GM23338 (cell line): ENCODE measurements around the gene FUT7.

Experiments used
- CTCF ChIP-seq, 2 experiments: fragments of 200-600 bp in 1 of 2; sonication (generic) in 1 of 2; conservative IDR thresholded peaks; 2 replicates each; pipeline versions ENCODE4 v1.5.1 to v1.6.1; 2016 to 2017; ENCODE audit warnings: antibody characterized with exemption in 2 of 2, low read depth in 2 of 2, mild to moderate bottlenecking in 2 of 2, moderate library complexity in 1 of 2
- EZH2 ChIP-seq: fragments of 200-600 bp; sonication (generic); IDR thresholded peaks from one replicate; pipeline ENCODE4 v1.8.0; 2017; ENCODE audit warnings: antibody characterized with exemption, mild to moderate bottlenecking, low read depth; ENCODE audit not compliant: unreplicated experiment
- POLR2AphosphoS5 ChIP-seq: IDR thresholded peaks from 2 replicates; pipeline ENCODE4 v1.6.1; 2016; ENCODE audit warnings: antibody characterized with exemption, low read depth
- ZNF331 ChIP-seq: fragments of 250-450 bp; sonication (Bioruptor Pico); IDR thresholded peaks from 2 replicates; pipeline ENCODE4 v1.5.0; 2020; ENCODE audit warnings: low read depth, mild to moderate bottlenecking, moderate library complexity
- TF ChIP-seq, protein P1 (sequence below): IDR thresholded peaks from one replicate; pipeline ENCODE4 v1.6.1; 2018; ENCODE audit warnings: antibody characterized with exemption; ENCODE audit not compliant: unreplicated experiment

DNA sequence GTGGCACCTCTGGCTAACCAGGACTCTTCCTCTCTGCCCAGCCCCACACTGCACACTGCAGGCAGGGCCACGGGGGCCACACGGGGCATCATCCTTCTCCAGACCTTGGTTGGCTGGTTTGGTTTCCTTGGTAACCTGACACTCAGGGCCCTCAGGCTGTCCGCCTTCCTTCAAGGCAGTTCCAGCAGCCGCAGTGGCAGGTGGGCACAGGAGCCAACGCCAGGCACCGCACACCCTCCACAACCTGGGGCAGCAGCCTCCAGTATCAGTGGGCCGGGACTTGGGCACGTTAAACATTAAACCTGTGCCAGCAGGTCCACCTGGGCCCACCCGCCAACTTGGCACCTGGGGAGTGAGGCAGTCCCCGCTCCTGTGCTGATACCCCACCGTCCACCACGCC is 12.1 kb upstream of the FUT7 start:
- TF ChIP-seq CTCF (conservative IDR thresholded peaks at IDR 0.05; ENCODE audit: low read depth in 2 of 2) (no peak), EZH2 (no peak), ZNF331 (no peak), POLR2AphosphoS5 (no peak)
- TF ChIP-seq, protein P1, sequence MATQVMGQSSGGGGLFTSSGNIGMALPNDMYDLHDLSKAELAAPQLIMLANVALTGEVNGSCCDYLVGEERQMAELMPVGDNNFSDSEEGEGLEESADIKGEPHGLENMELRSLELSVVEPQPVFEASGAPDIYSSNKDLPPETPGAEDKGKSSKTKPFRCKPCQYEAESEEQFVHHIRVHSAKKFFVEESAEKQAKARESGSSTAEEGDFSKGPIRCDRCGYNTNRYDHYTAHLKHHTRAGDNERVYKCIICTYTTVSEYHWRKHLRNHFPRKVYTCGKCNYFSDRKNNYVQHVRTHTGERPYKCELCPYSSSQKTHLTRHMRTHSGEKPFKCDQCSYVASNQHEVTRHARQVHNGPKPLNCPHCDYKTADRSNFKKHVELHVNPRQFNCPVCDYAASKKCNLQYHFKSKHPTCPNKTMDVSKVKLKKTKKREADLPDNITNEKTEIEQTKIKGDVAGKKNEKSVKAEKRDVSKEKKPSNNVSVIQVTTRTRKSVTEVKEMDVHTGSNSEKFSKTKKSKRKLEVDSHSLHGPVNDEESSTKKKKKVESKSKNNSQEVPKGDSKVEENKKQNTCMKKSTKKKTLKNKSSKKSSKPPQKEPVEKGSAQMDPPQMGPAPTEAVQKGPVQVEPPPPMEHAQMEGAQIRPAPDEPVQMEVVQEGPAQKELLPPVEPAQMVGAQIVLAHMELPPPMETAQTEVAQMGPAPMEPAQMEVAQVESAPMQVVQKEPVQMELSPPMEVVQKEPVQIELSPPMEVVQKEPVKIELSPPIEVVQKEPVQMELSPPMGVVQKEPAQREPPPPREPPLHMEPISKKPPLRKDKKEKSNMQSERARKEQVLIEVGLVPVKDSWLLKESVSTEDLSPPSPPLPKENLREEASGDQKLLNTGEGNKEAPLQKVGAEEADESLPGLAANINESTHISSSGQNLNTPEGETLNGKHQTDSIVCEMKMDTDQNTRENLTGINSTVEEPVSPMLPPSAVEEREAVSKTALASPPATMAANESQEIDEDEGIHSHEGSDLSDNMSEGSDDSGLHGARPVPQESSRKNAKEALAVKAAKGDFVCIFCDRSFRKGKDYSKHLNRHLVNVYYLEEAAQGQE: no peak
